IMR-90 (cell line): Measurements from ENCODE around the gene FAM193A. TPM values are rescaled to one million over a fixed set of nuclear protein-coding genes. Genes with fewer than 3 reads are reported as not detected.

ENCODE experiments used
- ATAC-seq: fragments of 200-7000 bp; cut with Tn5 transposase; 2 replicates; pipeline ENCODE4 v1.9.1; 2020; ENCODE audit warnings: low read depth, mild to moderate bottlenecking, moderate library complexity
- BruUV-seq: library from RNA; stranded (reverse); fragments of 400-500 nt; replicated peaks from 2 replicates; lab custom pipeline; 2021; lab: Mats Ljungman, UMichigan
- CTCF ChIA-PET: fragments of 300-600 bp; formaldehyde crosslinking; extraction: SDS; loops from one replicate; lab custom pipeline; 2021; ENCODE audit warnings: antibody characterized with exemption; lab: Yijun Ruan, JAX
- POLR2A ChIA-PET: fragments of 300-600 bp; sonication (Branson Sonifier 250); formaldehyde crosslinking; loops from one replicate; lab custom pipeline; 2022; ENCODE audit warnings: antibody characterized with exemption; ENCODE audit not compliant: unreplicated experiment; lab: Charles Lee
- DNase-seq: peaks from one replicate; pipeline ENCODE4 v3.0.0; 2013
- H2AFZ ChIP-seq: replicated peaks from 2 replicates; pipeline ENCODE3; 2013; ENCODE audit warnings: low read length, mild to moderate bottlenecking; ENCODE audit not compliant: poor library complexity
- H2AK5ac ChIP-seq: 2 replicates; pipeline ENCODE4 v1.6.1; 2013; ENCODE audit warnings: low read depth, low read length, inconsistent platforms
- H2AK9ac ChIP-seq: replicated peaks from 2 replicates; pipeline ENCODE3; 2013; ENCODE audit warnings: mild to moderate bottlenecking, low read depth, low read length, moderate library complexity; ENCODE audit not compliant: poor library complexity
- H2BK120ac ChIP-seq: 2 replicates; pipeline ENCODE4 v1.6.1; 2013; ENCODE audit warnings: low read depth, low read length, inconsistent platforms
- H2BK15ac ChIP-seq: 3 replicates; pipeline ENCODE4 v1.6.1; 2013; ENCODE audit warnings: low read depth, low read length, inconsistent platforms
- H2BK20ac ChIP-seq: 2 replicates; pipeline ENCODE4 v1.6.1; 2013; ENCODE audit warnings: low read depth, mild to moderate bottlenecking, inconsistent platforms, low read length, moderate library complexity
- H2BK5ac ChIP-seq: 2 replicates; pipeline ENCODE4 v1.6.1; 2013; ENCODE audit warnings: mild to moderate bottlenecking, low read depth, low read length, inconsistent platforms; ENCODE audit not compliant: poor library complexity, severe bottlenecking
- H3K14ac ChIP-seq: replicated peaks from 2 replicates; pipeline ENCODE4 v1.6.1; 2013; ENCODE audit warnings: low read depth, low read length, inconsistent platforms
- H3K18ac ChIP-seq: 2 replicates; pipeline ENCODE4 v1.6.1; 2013; ENCODE audit warnings: low read depth, low read length, control low read depth
- H3K23ac ChIP-seq: 2 replicates; pipeline ENCODE4 v1.6.1; 2013; ENCODE audit warnings: low read depth, low read length, inconsistent platforms
- H3K27ac ChIP-seq: 2 replicates; pipeline ENCODE4 v1.5.1; 2013; ENCODE audit warnings: mild to moderate bottlenecking, control low read depth, low read length; ENCODE audit not compliant: insufficient read depth
- H3K27me3 ChIP-seq: 2 replicates; pipeline ENCODE4 v1.6.1; 2013; ENCODE audit warnings: low read length; ENCODE audit not compliant: control insufficient read depth, insufficient read depth
- H3K36me3 ChIP-seq: 2 replicates; pipeline ENCODE4 v1.6.1; 2013; ENCODE audit warnings: low read length, mixed read lengths; ENCODE audit not compliant: control insufficient read depth, insufficient read depth
- H3K4ac ChIP-seq: 2 replicates; pipeline ENCODE4 v1.6.1; 2013; ENCODE audit warnings: low read depth, low read length, inconsistent platforms
- H3K4me1 ChIP-seq: 2 replicates; pipeline ENCODE4 v1.6.1; 2013; ENCODE audit warnings: low read length, mixed read lengths; ENCODE audit not compliant: control insufficient read depth, insufficient read depth
- H3K4me2 ChIP-seq: 2 replicates; pipeline ENCODE4 v1.6.1; 2013; ENCODE audit warnings: low read depth, mild to moderate bottlenecking, control low read depth, low read length, moderate library complexity
- H3K4me3 ChIP-seq: 2 replicates; pipeline ENCODE4 v1.5.1; 2013; ENCODE audit warnings: low read depth, mild to moderate bottlenecking, control low read depth, low read length, moderate library complexity; ENCODE audit not compliant: insufficient read depth
- H3K56ac ChIP-seq: 2 replicates; pipeline ENCODE4 v1.6.1; 2013; ENCODE audit warnings: low read length, inconsistent platforms; ENCODE audit not compliant: insufficient read depth; ENCODE audit errors: extremely low read depth
- H3K79me1 ChIP-seq, 2 experiments: 2 replicates each; pipeline ENCODE4 v1.6.1; 2013; ENCODE audit warnings: low read length in 2 of 2, inconsistent platforms in 1 of 2, low read depth in 1 of 2
- H3K9ac ChIP-seq: 2 replicates; pipeline ENCODE4 v1.6.1; 2013; ENCODE audit warnings: low read depth, low read length, control low read depth
- H3K9me1 ChIP-seq: 2 replicates; pipeline ENCODE4 v1.6.1; 2013; ENCODE audit warnings: low read length, inconsistent platforms; ENCODE audit not compliant: insufficient read depth
- H3K9me3 ChIP-seq: 2 replicates; pipeline ENCODE4 v1.6.1; 2013; ENCODE audit warnings: low read length; ENCODE audit not compliant: control insufficient read depth, insufficient read depth
- H4K20me1 ChIP-seq: 2 replicates; pipeline ENCODE4 v1.6.1; 2013; ENCODE audit warnings: low read length, inconsistent platforms; ENCODE audit not compliant: insufficient read depth
- H4K5ac ChIP-seq: 2 replicates; pipeline ENCODE4 v1.6.1; 2013; ENCODE audit warnings: mild to moderate bottlenecking, low read depth, low read length, control low read depth
- H4K8ac ChIP-seq, 2 experiments: 2 replicates each; pipeline ENCODE4 v1.6.1; 2013; ENCODE audit warnings: low read depth in 2 of 2, low read length in 2 of 2, control low read depth in 1 of 2, inconsistent platforms in 1 of 2
- H4K91ac ChIP-seq: 2 replicates; pipeline ENCODE4 v1.6.1; 2013; ENCODE audit warnings: low read depth, low read length, inconsistent platforms; ENCODE audit not compliant: insufficient read depth
- BHLHE40 ChIP-seq: fragments of 150-350 bp; IDR thresholded peaks from 2 replicates; pipeline ENCODE4 v1.6.1; 2016; ENCODE audit warnings: mild to moderate bottlenecking, low read depth, low read length
- CHD1 ChIP-seq: IDR thresholded peaks from 2 replicates; pipeline ENCODE4 v1.6.1; 2012; ENCODE audit warnings: low read depth, low read length, improper control_type of control experiment
- CTCF ChIP-seq: conservative IDR thresholded peaks from 2 replicates; pipeline ENCODE4 v1.5.1; 2012; ENCODE audit warnings: mild to moderate bottlenecking, low read depth, low read length, improper control_type of control experiment
- ELK1 ChIP-seq: fragments of 150-350 bp; IDR thresholded peaks from 2 replicates; pipeline ENCODE4 v1.6.1; 2016; ENCODE audit warnings: low read depth, mild to moderate bottlenecking, low read length, moderate library complexity, borderline replicate concordance
- FOS ChIP-seq: fragments of 150-350 bp; IDR thresholded peaks from 2 replicates; pipeline ENCODE4 v1.6.1; 2016; ENCODE audit warnings: low read depth, low read length
- MAFK ChIP-seq: IDR thresholded peaks from 2 replicates; pipeline ENCODE4 v1.6.1; 2012; ENCODE audit warnings: low read depth, low read length, improper control_type of control experiment
- MAZ ChIP-seq: IDR thresholded peaks from 2 replicates; pipeline ENCODE4 v1.6.1; 2012; ENCODE audit warnings: low read depth, mild to moderate bottlenecking, low read length, improper control_type of control experiment, moderate library complexity, borderline replicate concordance
- MXI1 ChIP-seq: IDR thresholded peaks from 2 replicates; pipeline ENCODE4 v1.6.1; 2012; ENCODE audit warnings: low read depth, mild to moderate bottlenecking, low read length, moderate library complexity, borderline replicate concordance
- POLR2A ChIP-seq: IDR thresholded peaks from 2 replicates; pipeline ENCODE4 v1.6.1; 2012; ENCODE audit warnings: mild to moderate bottlenecking, low read depth, low read length
- RAD21 ChIP-seq: IDR thresholded peaks from 2 replicates; pipeline ENCODE4 v1.6.1; 2012; ENCODE audit warnings: low read length, improper control_type of control experiment
- RCOR1 ChIP-seq: IDR thresholded peaks from 2 replicates; pipeline ENCODE4 v1.6.1; 2012; ENCODE audit warnings: mild to moderate bottlenecking, low read length, improper control_type of control experiment; ENCODE audit not compliant: insufficient replicate concordance
- RFX5 ChIP-seq: IDR thresholded peaks from 2 replicates; pipeline ENCODE4 v1.8.0; 2012; ENCODE audit warnings: low read depth, mild to moderate bottlenecking, low read length, moderate library complexity
- SMC3 ChIP-seq: fragments of 150-350 bp; IDR thresholded peaks from 2 replicates; pipeline ENCODE4 v1.6.1; 2016; ENCODE audit warnings: low read depth, mild to moderate bottlenecking, antibody characterized with exemption, low read length, moderate library complexity
- USF2 ChIP-seq: fragments of 150-350 bp; IDR thresholded peaks from 2 replicates; pipeline ENCODE4 v1.6.1; 2017; ENCODE audit warnings: mild to moderate bottlenecking, antibody characterized with exemption, low read length, low read depth
- WGBS, 2 experiments: methylation state at CpG; one replicate each; pipeline versions ENCODE4 v1.1.5 to v1.1.7; 2013; ENCODE audit warnings: missing lambda C conversion rate in 2 of 2; ENCODE audit not compliant: insufficient read length in 1 of 2; ENCODE audit errors: extremely low coverage in 2 of 2; 5-methylcytosine and 5-hydroxymethylcytosine counted together
- dilution Hi-C: fragments of 300-500 bp; cut with HindIII; formaldehyde crosslinking; loops from one replicate; pipeline ENCODE4 v1.14.3; 2018; ENCODE audit warnings: low sequenced_read_pairs; ENCODE audit not compliant: unreplicated experiment
- in situ Hi-C: fragments of 300-500 bp; cut with MboI; formaldehyde crosslinking; loops from 3 replicates; pipeline ENCODE4 v1.14.3; 2019; ENCODE audit warnings: low sequenced_read_pairs, inconsistent platforms, mixed read lengths
- intact Hi-C: fragments of 100-400 bp; cut with micrococcal nuclease; formaldehyde crosslinking; loops from 2 replicates; pipeline ENCODE4 v1.10.0; 2022
- polyA plus RNA-seq, 3 experiments: library from polyadenylated mRNA; depleted of rRNA; stranded (reverse); fragments of >200 nt; gene quantifications; 2 replicates each; pipeline ENCODE4 v1.2.3, GENCODE V29; 2012; ENCODE audit warnings: low replicate concordance in 1 of 3
- total RNA-seq: library from RNA; depleted of rRNA; stranded (reverse); fragments of >200 nt; gene quantifications from 2 replicates; pipeline ENCODE4 v1.2.3, GENCODE V29; 2012

Gene FAM193A
- total and polyA plus RNA-seq, 2 of the 4 experiments (the other 2 are of a cell fraction): 6.8 to 11.0 TPM

DNA sequence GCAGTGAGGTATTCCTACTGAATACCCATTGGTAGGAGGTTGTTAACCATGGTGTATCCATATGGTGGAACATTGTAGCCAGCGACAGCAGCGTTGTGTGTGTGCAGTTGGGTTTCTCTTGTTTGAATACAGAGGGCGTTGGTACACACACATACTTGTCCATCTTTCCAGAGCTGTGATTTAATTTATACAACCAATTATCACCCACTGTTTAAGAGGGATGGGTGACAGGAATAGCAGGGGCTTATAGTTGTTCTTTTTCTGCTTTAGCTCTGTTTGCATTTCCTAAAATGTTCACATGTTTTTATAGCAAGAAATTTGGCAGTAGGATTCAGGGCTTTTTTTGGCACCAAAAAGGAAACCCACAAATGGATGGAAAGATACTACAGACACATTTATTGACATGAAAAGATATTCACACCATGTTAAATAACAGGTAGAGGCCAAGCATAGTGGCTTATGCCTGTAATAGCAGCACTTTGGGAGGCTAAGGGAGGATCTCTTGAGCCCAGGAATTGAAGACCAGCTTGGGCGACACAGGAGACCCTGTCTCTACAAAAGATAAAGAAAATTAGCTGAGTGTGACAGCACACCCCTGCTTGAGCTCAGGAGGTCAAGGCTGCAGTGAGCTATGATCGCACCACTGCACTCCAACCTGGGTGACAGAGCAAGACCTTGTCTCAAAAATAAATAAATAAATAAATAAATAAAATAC is 159.1 kb downstream of the FAM193A start:
- TF ChIP-seq POLR2A (no peak), MAZ (no peak), SMC3 (no peak), RAD21 (no peak), CHD1 (no peak), RFX5 (no peak), FOS (no peak), CTCF (no peak), ELK1 (no peak), USF2 (no peak), RCOR1 (no peak), MAFK (no peak), BHLHE40 (no peak), MXI1 (no peak)
- Histone ChIP-seq H2BK20ac (no peak overlapping the region), H3K36me3 (peaks cover 79% of the 10 kb centered on the region), H4K91ac (no peak overlapping the region), H3K4me1 (no peaks in the 10 kb centered on the region), H3K56ac (no peak overlapping the region), H2BK5ac (no peak overlapping the region), H2BK15ac (no peak overlapping the region), H3K9ac (no peak overlapping the region), H3K4me3 (no peak overlapping the region), H3K4ac (no peak overlapping the region), H2AK9ac (no peak overlapping the region), H2BK120ac (no peak overlapping the region), H3K79me1 (peaks cover 15 to 41% of the 10 kb centered on the region in 2 experiments; a peak in 3 of 4 replicates), H4K8ac (no peak overlapping the region), H3K23ac (no peak overlapping the region), H3K4me2 (no peak overlapping the region), H3K9me3 (no peaks in the 10 kb centered on the region), H3K9me1 (peaks cover 11% of the 10 kb centered on the region), H3K18ac (no peak overlapping the region), H3K27ac (no peak overlapping the region), H4K5ac (no peak overlapping the region), H2AFZ (no peak overlapping the region), H2AK5ac (no peak overlapping the region), H3K14ac (no peak overlapping the region), H4K20me1 (peaks cover 3% of the 10 kb centered on the region; the same call in 1 of the 2 replicates), H3K27me3 (no peaks in the 10 kb centered on the region)
- dilution Hi-C loops (no loop called here), in situ Hi-C loops (no loop called here), intact Hi-C loops (no loop called here)
- ChIA-PET CTCF (interaction anchor here (0.5 kb wide), 1 partner anchor 132 kb away, joined by 3 read pairs; no protein-coding TSS in a partner anchor), POLR2A (no interaction called here)
- no CpG with 5 or more reads among the region's 5 CpGs for WGBS, 2 experiments
- ATAC-seq: no peak
- no peak for DNase-seq
- no TSS peak for BruUV-seq
